Suprapubic skin (tissue), 4 donors: ENCODE measurements around the gene OAF.

Experiments
- CTCF ChIP-seq, 2 donors: fragments of 200-600 bp in 1 of 2; fragments of 450-650 bp in 1 of 2; sonication (generic) in 1 of 2; IDR thresholded peaks; one replicate each; pipeline ENCODE4 v1.5.1; 2016 to 2019; ENCODE audit warnings: antibody characterized with exemption in 2 of 2, mild to moderate bottlenecking in 1 of 2, moderate library complexity in 1 of 2
- POLR2A ChIP-seq, 2 donors: fragments of 450-650 bp; IDR thresholded peaks; one replicate each; pipeline ENCODE4 v1.6.1; 2017; ENCODE audit warnings: antibody characterized with exemption in 2 of 2, mild to moderate bottlenecking in 2 of 2, moderate library complexity in 2 of 2
- POLR2AphosphoS5 ChIP-seq, 3 donors: sonication (generic); formaldehyde crosslinking; IDR thresholded peaks; one replicate each; pipeline ENCODE4 v1.6.1; 2017; ENCODE audit warnings: antibody characterized with exemption in 3 of 3

- TF ChIP-seq POLR2AphosphoS5 (IDR thresholded peaks at IDR 0.05) = no peak
- TF ChIP-seq CTCF (IDR thresholded peaks at IDR 0.05) = no peak
- TF ChIP-seq POLR2A (IDR thresholded peaks at IDR 0.05) = no peak
Measured at GRCh38 chr11:120249279-120250262, 38.7 kb downstream of the OAF start.
